ENCODE data around the gene SRRM1. TPM values are rescaled to one million over a fixed set of nuclear protein-coding genes. Genes with fewer than 3 reads are reported as not detected.

The SRRM1 gene
- total RNA-seq, 1 donor from 2014 or later, result 79.3 TPM

GRCh38 chr1:24679725-24680124 is 36.6 kb downstream of the SRRM1 start:
- no peak overlapping the region for H3K4me3 ChIP-seq (ENCODE audit: low read depth, low read length)
- DNase-seq (ENCODE audit: low read depth), result no peak
- TF ChIP-seq CTCF (conservative IDR thresholded peaks at IDR 0.05; ENCODE audit: low read depth, low read length), result no peak

GRCh38 chr1:24683713-24684162 is 40.6 kb downstream of the SRRM1 start:
- TF ChIP-seq CTCF (conservative IDR thresholded peaks at IDR 0.05; ENCODE audit: low read depth, low read length), result no peak
- DNase-seq (ENCODE audit: low read depth), result peak; percentile 94

GRCh38 chr1:24688033-24688432 is 44.9 kb downstream of the SRRM1 start:
- no peak for DNase-seq (ENCODE audit: low read depth)
- no peak for TF ChIP-seq CTCF (conservative IDR thresholded peaks at IDR 0.05; ENCODE audit: low read depth, low read length)
- H3K4me3 ChIP-seq (ENCODE audit: low read depth, low read length), result no peak overlapping the region

More at GRCh38 chr1:24683713-24684162, 40.6 kb downstream of the SRRM1 start:
- no peak overlapping the region for H3K4me3 ChIP-seq (ENCODE audit: low read depth, low read length)

GRCh38 chr1:24688621-24689195 is 45.6 kb downstream of the SRRM1 start:
- H3K4me3 ChIP-seq (ENCODE audit: low read depth, low read length), result no peak overlapping the region
- peak; percentile 93 for TF ChIP-seq CTCF (conservative IDR thresholded peaks at IDR 0.05; ENCODE audit: low read depth, low read length)
- no peak for DNase-seq (ENCODE audit: low read depth)

GRCh38 chr1:24691051-24691450 is 47.9 kb downstream of the SRRM1 start:
- no peak for DNase-seq (ENCODE audit: low read depth)
- no peak overlapping the region for H3K4me3 ChIP-seq (ENCODE audit: low read depth, low read length)
- no peak for TF ChIP-seq CTCF (conservative IDR thresholded peaks at IDR 0.05; ENCODE audit: low read depth, low read length)

- no peak for DNase-seq (ENCODE audit: low read depth)
Measured at GRCh38 chr1:24692351-24692980, 49.4 kb downstream of the SRRM1 start.

More at GRCh38 chr1:24692351-24692980, 49.4 kb downstream of the SRRM1 start:
- TF ChIP-seq CTCF (conservative IDR thresholded peaks at IDR 0.05; ENCODE audit: low read depth, low read length), result no peak
- H3K4me3 ChIP-seq (ENCODE audit: low read depth, low read length), result no peak overlapping the region

Measured in epithelial cell of proximal tubule (primary cell).